Retinal pigment epithelial cell (primary cell): ENCODE measurements around the gene MRPL42.

ENCODE experiments used
- DNase-seq: peaks from one replicate; pipeline ENCODE4 v3.0.0-alpha.2; 2010; ENCODE audit warnings: low read depth
- H3K4me3 ChIP-seq: 2 replicates; pipeline ENCODE4 v1.5.1; 2011; ENCODE audit warnings: mild to moderate bottlenecking, low read length, control low read depth, moderate library complexity
- CTCF ChIP-seq: conservative IDR thresholded peaks from 2 replicates; pipeline ENCODE4 v1.5.1; 2011; ENCODE audit warnings: low read depth, low read length, control low read depth, inconsistent platforms

Gene MRPL42

GRCh38 chr12:93536111-93536765 lies 68.9 kb downstream of the MRPL42 start:
- no peak for TF ChIP-seq CTCF
- DNase-seq = no peak

GRCh38 chr12:93536766-93537488 lies 69.6 kb downstream of the MRPL42 start:
- TF ChIP-seq CTCF = no peak
- DNase-seq = no peak
- no peak overlapping the region for H3K4me3 ChIP-seq

More at GRCh38 chr12:93536111-93536765, 68.9 kb downstream of the MRPL42 start:
- H3K4me3 ChIP-seq = no peak overlapping the region

- DNase-seq = no peak
- TF ChIP-seq CTCF = peak; percentile 6
- H3K4me3 ChIP-seq = no peak overlapping the region
Observed at GRCh38 chr12:93537769-93538168, 70.5 kb downstream of the MRPL42 start.

GRCh38 chr12:93539821-93540220 lies 72.5 kb downstream of the MRPL42 start:
- no peak for TF ChIP-seq CTCF
- DNase-seq = no peak
- H3K4me3 ChIP-seq = no peak overlapping the region

GRCh38 chr12:93540466-93540865 lies 73.2 kb downstream of the MRPL42 start:
- DNase-seq = no peak
- no peak for TF ChIP-seq CTCF

GRCh38 chr12:93541578-93542225 lies 74.4 kb downstream of the MRPL42 start:
- no peak for TF ChIP-seq CTCF
- H3K4me3 ChIP-seq = no peak overlapping the region
- DNase-seq = no peak

More at GRCh38 chr12:93540466-93540865, 73.2 kb downstream of the MRPL42 start:
- H3K4me3 ChIP-seq = no peak overlapping the region
